GM18505 (cell line): ENCODE data around the gene SH3TC1.

Experiments
- ATAC-seq: cut with Tn5 transposase; IDR thresholded peaks from one replicate; pipeline ENCODE4 v1.9.1; 2021; ENCODE audit not compliant: unreplicated experiment
- POLR2A ChIP-seq: IDR thresholded peaks from 4 replicates; pipeline ENCODE4 v1.6.1; 2011; ENCODE audit warnings: borderline replicate concordance; ENCODE audit not compliant: insufficient read depth, insufficient read length; ENCODE audit errors: extremely low read depth

Gene SH3TC1

GRCh38 chr4:8180310-8181093 lies 18.6 kb upstream of the SH3TC1 start:
- no peak for TF ChIP-seq POLR2A
- no peak for ATAC-seq

- TF ChIP-seq POLR2A = no peak
- ATAC-seq = no peak
Measured at GRCh38 chr4:8181119-8181518, 18.0 kb upstream of the SH3TC1 start.

- ATAC-seq = no peak
- no peak for TF ChIP-seq POLR2A
Measured at GRCh38 chr4:8181844-8182243, 17.2 kb upstream of the SH3TC1 start.

- no peak for ATAC-seq
- TF ChIP-seq POLR2A = no peak
Measured at GRCh38 chr4:8182294-8182693, 16.8 kb upstream of the SH3TC1 start.

- no peak for TF ChIP-seq POLR2A
- ATAC-seq = no peak
Measured at GRCh38 chr4:8182858-8183725, 16.0 kb upstream of the SH3TC1 start.

GRCh38 chr4:8184061-8184460 lies 15.0 kb upstream of the SH3TC1 start:
- no peak for TF ChIP-seq POLR2A
- no peak for ATAC-seq

- TF ChIP-seq POLR2A = no peak
- no peak for ATAC-seq
Measured at GRCh38 chr4:8185295-8185694, 13.8 kb upstream of the SH3TC1 start.

- no peak for ATAC-seq
- TF ChIP-seq POLR2A = no peak
Measured at GRCh38 chr4:8185930-8186329, 13.2 kb upstream of the SH3TC1 start.

GRCh38 chr4:8188085-8188484 lies 11.0 kb upstream of the SH3TC1 start:
- ATAC-seq = no peak
- no peak for TF ChIP-seq POLR2A

GRCh38 chr4:8188743-8189550 lies 10.1 kb upstream of the SH3TC1 start:
- TF ChIP-seq POLR2A = no peak
- no peak for ATAC-seq

GRCh38 chr4:8189551-8190466 lies 9.3 kb upstream of the SH3TC1 start:
- no peak for TF ChIP-seq POLR2A
- no peak for ATAC-seq

- no peak for TF ChIP-seq POLR2A
- ATAC-seq = no peak
Measured at GRCh38 chr4:8191136-8191747, 7.8 kb upstream of the SH3TC1 start.
